ENCODE measurements around the gene TTC19.

GRCh38 chr17:16033729-16034349 is 34.2 kb downstream of the TTC19 start:
- no peak for TF ChIP-seq CTCF (conservative IDR thresholded peaks at IDR 0.05; ENCODE audit: low read depth in 2 of 2)
- no peak for TF ChIP-seq CREB1 (CRISPR knock-in tag; IDR thresholded peaks at IDR 0.05; ENCODE audit: low read depth)
- TF ChIP-seq STAT1 (IDR thresholded peaks at IDR 0.05; ENCODE audit: unreplicated experiment) = no peak
- no peak for TF ChIP-seq EZH2 (IDR thresholded peaks at IDR 0.05; ENCODE audit: low read depth, unreplicated experiment)
- TF ChIP-seq POLR2AphosphoS5 (IDR thresholded peaks at IDR 0.05; ENCODE audit: low read depth) = no peak
